ENCODE data around the gene PDE4D.

The PDE4D gene

DNA sequence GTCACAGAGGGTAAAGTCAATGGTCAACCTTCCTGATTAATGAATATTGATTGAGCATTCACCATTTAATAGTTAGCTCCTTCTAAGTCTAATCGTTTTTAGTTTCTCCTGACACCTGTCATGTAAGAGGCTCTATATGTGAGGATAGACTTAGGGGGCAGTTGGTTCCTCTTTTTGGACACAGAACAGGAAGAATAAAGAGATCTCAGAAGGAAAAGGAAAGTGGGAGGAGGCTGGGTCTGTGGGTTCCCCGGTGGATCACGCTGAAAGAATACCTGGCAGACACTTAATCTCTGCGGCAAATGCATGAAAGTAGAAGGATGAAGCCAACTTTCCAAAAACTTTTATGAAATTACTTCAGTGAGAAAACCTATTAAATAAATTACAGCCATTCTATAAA lies 98.4 kb downstream of the PDE4D start:
- DNase-seq (ENCODE audit: low read depth): no peak
- TF ChIP-seq, protein P1, sequence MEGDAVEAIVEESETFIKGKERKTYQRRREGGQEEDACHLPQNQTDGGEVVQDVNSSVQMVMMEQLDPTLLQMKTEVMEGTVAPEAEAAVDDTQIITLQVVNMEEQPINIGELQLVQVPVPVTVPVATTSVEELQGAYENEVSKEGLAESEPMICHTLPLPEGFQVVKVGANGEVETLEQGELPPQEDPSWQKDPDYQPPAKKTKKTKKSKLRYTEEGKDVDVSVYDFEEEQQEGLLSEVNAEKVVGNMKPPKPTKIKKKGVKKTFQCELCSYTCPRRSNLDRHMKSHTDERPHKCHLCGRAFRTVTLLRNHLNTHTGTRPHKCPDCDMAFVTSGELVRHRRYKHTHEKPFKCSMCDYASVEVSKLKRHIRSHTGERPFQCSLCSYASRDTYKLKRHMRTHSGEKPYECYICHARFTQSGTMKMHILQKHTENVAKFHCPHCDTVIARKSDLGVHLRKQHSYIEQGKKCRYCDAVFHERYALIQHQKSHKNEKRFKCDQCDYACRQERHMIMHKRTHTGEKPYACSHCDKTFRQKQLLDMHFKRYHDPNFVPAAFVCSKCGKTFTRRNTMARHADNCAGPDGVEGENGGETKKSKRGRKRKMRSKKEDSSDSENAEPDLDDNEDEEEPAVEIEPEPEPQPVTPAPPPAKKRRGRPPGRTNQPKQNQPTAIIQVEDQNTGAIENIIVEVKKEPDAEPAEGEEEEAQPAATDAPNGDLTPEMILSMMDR (IDR thresholded peaks at IDR 0.05; ENCODE audit: insufficient read depth, low read depth, low read length, missing control alignments): no peak
- no peak overlapping the region for H3K4me3 ChIP-seq (ENCODE audit: low read length)

DNA sequence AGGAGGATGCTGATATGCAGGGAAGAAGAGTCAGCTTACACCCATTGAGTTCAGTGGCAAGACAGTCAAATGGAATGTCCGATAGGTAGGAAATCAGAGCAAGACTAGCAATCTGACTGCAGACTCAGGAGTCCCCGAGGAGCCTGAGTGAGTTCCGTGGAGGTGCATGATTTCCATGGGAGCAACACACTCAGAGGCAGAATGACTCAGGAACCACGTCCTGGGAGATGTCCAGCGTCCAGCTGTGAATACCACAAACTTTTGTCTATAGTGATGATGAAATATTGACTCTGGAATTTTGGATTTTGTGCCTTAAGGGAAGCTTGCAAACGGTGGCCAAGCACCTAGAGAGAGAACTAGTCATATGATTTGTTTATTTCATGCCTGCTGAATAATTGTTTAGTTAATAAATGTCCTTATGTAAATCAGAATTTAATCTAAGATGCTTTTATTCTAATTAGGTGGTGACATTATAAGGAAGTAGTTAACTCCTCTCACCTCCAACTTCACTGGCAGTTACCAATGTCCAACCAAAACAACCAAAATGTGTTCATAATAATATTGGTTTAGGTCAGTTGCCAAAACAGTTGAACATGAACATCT lies 100.4 kb downstream of the PDE4D start:
- TF ChIP-seq, protein P1 (IDR thresholded peaks at IDR 0.05; ENCODE audit: insufficient read depth, low read depth, low read length, missing control alignments): no peak
- peak; percentile 93 for DNase-seq (ENCODE audit: low read depth)
- no peak overlapping the region for H3K4me3 ChIP-seq (ENCODE audit: low read length)

DNA sequence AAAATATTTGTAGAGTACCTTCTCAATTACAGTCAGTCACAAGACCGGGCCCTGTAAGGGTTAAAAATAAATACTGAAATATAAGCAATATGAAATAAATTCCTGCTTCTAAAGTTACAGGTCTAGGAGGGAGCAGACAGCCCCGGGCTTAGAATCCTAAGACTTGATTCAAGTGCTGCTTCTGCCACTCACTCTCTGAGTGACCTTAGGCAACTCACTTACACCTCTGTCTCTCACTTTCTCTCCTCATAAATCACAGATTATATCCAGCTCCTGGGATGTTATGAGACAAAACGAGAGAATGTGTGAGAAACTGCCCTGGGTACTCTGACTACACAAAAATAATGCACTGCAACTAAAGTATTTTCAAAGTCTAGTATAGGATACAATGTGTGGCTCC lies 101.9 kb downstream of the PDE4D start:
- no peak for DNase-seq (ENCODE audit: low read depth)
- TF ChIP-seq, protein P1 (IDR thresholded peaks at IDR 0.05; ENCODE audit: insufficient read depth, low read depth, low read length, missing control alignments): no peak
- no peak overlapping the region for H3K4me3 ChIP-seq (ENCODE audit: low read length)

DNA sequence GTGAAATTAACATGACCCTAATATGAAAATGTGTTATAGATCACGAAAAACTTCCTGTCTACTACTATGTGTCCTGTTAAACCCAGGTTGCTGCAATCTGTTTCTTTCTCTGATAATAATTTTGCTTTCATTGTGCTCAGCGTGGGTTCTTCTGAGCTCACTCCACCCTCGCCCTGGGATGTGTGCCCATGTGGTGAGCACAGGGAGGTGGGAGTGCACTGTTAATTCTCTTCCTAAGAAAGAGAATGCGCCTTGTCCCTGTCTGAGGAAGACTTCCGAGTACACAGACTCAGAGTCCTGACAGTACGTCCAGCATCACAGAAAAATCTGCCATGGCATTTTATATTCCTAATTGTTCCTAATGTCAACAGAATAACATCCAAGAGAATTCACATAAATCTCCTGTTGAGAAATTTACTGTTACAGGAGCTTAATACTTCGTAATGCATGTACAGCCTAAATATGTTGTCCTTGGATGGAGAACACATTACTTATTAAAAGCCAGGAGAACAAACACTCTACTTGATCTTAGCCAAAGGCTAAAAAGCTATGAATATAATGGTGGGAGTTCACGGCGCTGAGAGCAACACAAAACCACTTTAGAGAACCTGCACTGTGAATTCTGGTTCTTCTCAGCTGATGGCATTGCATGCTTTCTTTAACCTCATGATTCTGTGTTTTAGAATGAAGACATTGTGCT lies 102.6 kb downstream of the PDE4D start:
- H3K4me3 ChIP-seq (ENCODE audit: low read length): no peak overlapping the region
- TF ChIP-seq, protein P1 (IDR thresholded peaks at IDR 0.05; ENCODE audit: insufficient read depth, low read depth, low read length, missing control alignments): no peak

DNA sequence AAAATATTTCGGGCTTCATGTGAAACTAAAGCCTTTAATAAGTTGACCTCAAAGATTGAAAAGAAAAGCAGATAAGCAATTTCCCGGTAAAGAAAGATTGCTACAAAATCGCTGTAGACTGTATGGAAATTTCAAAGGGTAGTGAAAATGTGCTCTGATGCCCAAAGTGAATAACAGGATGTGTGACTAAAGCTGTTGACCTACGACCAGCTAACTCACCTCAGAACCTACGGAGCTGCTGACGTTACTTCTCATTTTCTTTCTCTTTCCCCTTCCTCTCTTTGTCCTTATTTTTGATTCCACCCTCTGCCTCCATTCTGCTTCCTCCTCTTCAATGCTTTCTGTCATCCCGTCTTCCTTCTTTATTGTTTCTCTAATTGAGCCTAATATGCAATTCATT lies 103.2 kb downstream of the PDE4D start:
- no peak overlapping the region for H3K4me3 ChIP-seq (ENCODE audit: low read length)
- TF ChIP-seq, protein P1 (IDR thresholded peaks at IDR 0.05; ENCODE audit: insufficient read depth, low read depth, low read length, missing control alignments): no peak
- DNase-seq (ENCODE audit: low read depth): peak; percentile 56

More for the DNA sequence above, 102.6 kb downstream of the PDE4D start:
- no peak for DNase-seq (ENCODE audit: low read depth)

DNA sequence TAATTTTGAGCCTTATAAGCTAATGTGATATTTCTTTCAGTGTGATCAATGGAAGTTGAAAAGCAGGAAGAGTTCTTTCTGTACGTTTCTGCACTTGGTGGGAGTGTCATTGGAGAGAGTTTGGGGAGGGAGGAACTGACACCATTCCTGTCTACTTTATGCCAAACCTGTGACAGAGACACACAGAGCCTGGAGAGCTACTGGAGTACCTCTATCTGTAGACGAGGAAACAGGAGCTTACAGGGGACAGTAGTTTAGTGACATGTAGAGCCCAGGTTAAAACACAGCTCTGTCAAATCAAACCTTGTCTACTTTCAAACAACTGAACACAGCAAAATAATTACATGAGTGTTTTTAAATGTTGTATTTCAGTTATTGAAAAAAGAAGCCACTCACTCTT lies 103.6 kb downstream of the PDE4D start:
- TF ChIP-seq, protein P1 (IDR thresholded peaks at IDR 0.05; ENCODE audit: insufficient read depth, low read depth, low read length, missing control alignments): no peak

DNA sequence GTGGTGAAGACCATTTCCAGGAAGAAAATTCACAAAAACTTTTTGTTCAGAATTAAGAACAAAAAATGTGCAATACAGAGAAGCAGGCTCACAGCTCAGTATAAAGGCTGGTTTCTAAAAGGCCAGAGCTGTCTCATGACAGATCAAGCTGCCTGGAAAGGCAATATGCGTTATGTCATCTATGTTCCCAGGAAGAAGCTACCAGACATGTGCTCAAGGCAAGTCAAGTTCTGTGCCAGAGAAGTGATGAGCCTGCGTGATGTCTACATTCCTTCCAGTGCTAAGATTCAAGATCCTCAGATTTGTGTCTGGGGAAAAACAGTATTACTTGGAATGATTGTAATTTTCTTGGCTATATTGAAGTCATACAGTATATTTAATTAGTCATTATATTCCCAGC lies 104.3 kb downstream of the PDE4D start:
- H3K4me3 ChIP-seq (ENCODE audit: low read length): no peak overlapping the region
- peak; percentile 42 for DNase-seq (ENCODE audit: low read depth)
- TF ChIP-seq, protein P1 (IDR thresholded peaks at IDR 0.05; ENCODE audit: insufficient read depth, low read depth, low read length, missing control alignments): no peak

More for the DNA sequence above, 103.6 kb downstream of the PDE4D start:
- H3K4me3 ChIP-seq (ENCODE audit: low read length): no peak overlapping the region
- no peak for DNase-seq (ENCODE audit: low read depth)

Measured in epithelial cell of esophagus (primary cell).